HG03135 (cell line): ENCODE results near the gene TMEM270.
"Not testable (repeated sequence)": the region's sequence is repeated elsewhere in the genome, so short reads cannot be mapped to it uniquely, and the experiment has no call there.

ENCODE experiments used
- ATAC-seq: cut with Tn5 transposase; IDR thresholded peaks from one replicate; pipeline ENCODE4 v1.9.1; 2021; ENCODE audit warnings: mild to moderate bottlenecking, moderate library complexity; ENCODE audit not compliant: unreplicated experiment

The TMEM270 gene

DNA sequence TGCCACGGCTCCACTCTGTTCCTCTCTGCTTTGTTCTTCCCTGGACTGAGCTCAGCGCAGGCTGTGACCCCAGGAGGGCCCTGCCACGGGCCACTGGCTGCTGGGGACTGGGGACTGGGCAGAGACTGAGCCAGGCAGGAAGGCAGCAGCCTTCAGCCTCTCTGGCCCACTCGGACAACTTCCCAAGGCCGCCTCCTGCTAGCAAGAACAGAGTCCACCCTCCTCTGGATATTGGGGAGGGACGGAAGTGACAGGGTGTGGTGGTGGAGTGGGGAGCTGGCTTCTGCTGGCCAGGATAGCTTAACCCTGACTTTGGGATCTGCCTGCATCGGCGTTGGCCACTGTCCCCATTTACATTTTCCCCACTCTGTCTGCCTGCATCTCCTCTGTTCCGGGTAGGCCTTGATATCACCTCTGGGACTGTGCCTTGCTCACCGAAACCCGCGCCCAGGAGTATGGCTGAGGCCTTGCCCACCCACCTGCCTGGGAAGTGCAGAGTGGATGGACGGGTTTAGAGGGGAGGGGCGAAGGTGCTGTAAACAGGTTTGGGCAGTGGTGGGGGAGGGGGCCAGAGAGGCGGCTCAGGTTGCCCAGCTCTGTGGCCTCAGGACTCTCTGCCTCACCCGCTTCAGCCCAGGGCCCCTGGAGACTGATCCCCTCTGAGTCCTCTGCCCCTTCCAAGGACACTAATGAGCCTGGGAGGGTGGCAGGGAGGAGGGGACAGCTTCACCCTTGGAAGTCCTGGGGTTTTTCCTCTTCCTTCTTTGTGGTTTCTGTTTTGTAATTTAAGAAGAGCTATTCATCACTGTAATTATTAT is 28.9 kb upstream of the TMEM270 start:
- ATAC-seq: no peak

DNA sequence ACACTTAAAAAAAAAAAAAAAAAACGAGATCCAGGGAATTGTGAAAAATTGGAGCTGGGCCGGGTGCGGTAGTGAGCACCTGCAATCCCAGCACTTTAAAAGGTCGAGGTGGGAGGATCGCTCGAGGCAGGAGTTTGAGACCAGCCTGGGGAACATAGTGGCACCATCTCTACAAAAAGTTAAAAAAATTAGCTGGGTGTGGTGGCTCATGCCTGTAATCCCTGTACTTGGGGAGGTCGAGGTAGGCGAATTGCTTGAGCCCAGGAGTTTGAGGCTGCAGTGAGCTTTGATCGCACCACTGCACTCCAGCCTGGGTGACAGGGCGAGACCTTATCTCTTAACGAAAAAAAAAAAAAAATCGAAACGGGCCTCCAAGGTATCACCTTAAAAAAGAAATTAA is 28.2 kb upstream of the TMEM270 start:
- ATAC-seq: no peak

DNA sequence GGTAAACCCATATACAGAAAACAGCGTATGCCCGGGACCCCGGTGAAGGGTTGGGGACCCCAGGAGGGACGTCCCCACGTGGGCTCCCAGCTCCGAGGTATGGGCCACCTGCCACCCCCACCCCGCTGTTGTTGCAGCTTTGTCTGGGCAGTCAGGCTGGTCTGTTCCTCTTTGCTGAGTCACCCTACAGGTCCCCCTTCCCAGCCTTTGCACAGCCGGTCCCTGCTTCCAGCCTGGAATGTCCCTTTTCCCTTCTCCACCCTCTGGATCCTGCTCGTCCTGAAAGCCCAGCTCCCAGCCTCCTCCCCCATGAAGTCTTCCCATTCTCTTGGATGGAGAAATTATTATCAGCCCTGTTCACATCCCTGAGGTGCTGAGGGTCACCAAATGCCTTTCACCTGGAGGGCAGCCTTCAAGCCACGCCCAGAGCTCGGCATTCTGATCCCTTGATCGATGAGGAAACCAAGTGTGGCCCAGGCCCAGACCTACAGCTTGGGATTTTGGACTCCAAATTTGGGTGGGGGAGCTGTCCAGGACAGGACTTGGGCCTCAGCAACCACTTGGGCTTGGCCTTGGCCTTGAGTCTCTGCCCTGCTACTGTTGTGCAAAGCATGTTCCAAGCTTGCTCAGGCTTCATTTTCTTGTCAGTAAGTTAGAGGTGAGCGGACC is 27.6 kb upstream of the TMEM270 start:
- no peak for ATAC-seq

DNA sequence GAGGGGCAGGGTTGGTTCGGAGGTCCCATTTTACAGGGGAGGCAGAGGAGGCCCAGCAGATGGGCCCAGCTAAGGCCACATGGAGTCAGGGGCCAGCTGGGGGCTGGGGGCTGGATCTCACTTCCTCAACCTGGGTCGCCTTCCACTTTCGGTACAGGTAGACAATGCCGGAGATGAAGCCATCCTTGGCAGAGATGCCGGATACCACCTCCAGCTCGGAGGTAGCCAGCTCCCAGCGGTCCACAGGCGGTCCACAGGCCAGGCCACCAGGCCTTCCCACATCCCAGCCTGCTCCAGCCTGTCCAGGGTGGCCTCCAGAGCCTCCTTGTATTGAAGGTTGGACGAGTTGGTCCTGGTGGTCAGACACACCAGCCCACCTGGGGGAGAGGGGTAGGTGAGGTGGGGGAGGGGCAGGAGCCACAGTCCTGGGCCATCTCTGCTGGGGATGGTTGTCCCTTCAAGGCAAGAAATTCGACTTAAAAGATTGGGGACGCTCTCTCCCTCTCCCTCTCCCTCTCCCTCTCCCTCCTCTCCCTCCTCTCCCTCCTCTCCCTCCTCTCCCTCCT is 26.2 kb upstream of the TMEM270 start:
- ATAC-seq: no peak

DNA sequence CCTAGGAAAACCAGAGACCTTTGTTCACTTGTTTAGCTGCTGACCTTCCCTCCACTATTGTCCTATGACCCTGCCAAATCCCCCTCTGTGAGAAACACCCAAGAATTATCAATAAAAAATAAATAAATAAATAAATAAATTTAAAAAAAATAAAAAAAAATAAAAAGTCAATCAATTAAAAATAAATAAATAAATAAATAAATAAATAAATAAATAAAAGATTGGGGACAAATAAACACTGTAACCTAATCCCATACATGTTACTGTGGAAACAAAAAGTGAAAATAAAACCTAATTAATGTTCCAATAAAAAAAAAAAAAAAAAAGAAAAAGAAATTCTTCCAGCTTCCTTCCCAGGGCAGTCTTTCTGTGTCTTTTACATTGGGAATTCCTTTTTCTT is 23.8 kb upstream of the TMEM270 start:
- ATAC-seq: not testable (repeated sequence)

DNA sequence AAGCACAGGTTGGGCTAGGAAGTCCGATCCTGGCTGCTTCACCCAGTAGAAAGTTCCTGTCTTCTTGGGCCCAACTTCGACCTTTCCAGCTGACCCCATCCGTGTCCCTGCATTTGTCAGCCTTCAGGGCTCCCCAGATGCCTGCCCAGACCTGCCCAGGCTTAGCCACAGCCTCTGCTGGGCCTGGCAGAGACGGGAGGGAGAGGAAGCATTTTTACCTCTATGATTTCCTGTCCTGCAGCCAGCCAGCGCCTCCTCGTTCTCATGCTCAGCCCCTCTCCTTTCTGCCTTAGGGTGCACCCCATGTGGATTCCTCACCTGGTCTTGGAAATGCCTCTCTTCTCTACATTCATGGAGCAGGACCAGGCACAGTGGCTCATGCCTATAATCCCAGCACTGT is 22.3 kb upstream of the TMEM270 start:
- no peak for ATAC-seq

DNA sequence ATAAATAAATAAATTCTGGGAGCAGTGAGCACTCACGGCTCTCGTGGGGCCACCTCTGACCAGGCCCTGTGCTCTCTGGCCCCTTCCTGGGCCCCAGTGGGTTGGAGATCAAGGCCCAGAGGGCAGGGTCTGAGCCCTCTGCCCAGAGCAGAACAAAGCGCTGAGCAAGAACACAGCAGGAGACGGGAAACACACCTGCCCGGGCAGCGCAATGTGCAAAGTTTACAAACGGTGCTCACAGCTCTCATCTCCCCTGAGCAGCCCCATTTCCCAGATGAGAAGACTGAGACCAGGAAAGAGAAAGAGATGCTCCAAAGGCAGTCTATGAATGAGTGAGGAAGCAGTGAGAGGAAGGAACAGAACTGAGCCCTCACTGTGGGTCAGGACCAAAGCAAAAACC is 21.7 kb upstream of the TMEM270 start:
- no peak for ATAC-seq

DNA sequence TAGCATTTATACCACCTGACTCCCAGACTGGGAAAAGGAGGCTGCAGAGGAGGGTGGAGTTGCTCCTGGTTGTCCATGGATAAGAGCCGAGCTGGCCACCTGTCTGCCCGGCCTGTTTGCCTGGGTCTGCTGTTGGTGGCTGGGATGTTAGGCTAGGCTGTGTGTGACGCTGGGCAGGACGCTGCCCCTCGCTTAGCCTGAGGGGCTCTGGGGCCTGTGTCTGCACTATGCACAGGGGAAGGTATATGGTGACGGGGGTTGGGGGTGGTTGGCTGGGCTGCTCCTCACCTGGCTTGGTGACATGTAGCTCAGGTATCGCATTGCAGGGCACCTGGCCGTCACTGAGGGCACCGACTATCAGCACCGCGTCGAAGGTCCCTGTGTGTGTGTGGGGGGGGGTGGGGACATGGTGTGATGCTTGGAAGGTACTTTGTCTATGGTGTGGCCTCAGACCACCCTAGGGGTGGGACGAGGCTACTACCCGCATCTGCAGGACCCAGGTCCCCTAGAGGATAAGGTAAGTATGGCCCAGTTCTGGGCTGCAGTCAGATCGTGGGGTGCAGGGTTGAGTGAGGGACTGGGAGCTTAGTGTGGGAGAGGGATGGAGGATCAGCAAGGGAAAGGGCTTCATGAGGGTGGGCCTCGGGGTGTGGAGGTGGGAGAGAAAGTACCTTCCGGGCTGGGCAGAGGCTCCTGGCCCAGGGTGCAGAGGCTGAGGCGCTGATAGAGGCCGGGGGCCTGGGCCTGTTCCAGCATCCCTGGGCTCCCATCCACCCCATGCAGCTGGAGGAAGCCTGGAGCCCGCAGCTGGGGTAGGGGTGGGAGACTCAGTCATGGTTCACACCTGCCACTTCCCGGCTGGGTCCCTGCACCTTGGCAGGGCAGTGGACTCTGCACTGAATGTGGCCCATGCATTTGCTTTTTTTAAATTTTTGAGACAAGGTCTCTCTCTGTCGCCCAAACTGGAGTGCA is 20.9 kb upstream of the TMEM270 start:
- no peak for ATAC-seq

DNA sequence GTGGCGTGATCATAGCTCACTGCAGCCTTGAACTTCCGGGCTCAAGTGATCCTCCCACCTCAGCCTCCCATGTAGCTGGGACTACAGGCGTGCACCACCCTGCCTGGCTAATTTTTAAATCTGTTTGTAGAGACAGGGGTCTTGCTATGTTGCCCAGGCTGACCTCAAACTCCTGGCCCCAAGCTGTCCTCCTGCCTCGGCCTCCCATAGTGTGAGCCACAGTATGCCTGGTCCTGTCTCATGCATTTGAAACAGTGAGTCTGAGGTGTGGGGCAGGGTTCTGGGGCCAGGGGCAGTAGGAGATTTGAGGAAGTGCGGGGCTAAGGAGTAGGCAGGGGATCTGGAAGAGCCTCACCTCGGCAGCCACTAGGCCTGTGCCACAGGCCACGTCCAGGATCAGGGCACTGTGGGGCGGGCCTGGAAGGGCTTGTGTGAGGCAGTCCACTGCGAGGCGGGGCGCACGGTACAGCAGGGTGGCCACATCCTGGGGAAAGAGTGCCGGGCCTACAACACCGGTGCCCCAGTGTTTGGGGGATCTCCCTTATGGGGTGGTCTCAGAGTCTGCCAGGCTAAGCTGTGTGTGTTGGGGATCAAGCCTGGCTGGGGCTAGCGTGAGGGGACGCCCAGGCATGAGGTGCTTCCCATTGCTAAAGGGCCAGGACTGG is 20.1 kb upstream of the TMEM270 start:
- ATAC-seq: no peak

DNA sequence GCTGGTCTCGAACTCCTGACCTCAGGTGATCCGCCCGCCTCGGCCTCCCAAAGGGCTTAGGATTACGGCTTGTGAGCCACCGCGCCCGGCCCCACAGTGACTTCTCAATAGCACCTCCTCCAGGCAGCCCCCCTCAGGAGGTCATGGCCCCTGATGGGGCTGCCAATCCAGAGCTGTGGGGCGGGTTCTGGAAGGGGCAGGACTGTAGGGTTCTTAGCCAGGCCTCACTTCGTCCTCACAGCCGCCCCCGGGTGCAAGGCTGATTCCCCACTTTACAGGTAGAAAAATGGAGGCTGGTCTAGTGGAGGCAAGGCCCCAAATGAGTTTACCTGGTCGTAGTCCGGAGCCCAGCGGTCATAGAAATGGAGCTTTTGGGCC is 19.3 kb upstream of the TMEM270 start:
- no peak for ATAC-seq

DNA sequence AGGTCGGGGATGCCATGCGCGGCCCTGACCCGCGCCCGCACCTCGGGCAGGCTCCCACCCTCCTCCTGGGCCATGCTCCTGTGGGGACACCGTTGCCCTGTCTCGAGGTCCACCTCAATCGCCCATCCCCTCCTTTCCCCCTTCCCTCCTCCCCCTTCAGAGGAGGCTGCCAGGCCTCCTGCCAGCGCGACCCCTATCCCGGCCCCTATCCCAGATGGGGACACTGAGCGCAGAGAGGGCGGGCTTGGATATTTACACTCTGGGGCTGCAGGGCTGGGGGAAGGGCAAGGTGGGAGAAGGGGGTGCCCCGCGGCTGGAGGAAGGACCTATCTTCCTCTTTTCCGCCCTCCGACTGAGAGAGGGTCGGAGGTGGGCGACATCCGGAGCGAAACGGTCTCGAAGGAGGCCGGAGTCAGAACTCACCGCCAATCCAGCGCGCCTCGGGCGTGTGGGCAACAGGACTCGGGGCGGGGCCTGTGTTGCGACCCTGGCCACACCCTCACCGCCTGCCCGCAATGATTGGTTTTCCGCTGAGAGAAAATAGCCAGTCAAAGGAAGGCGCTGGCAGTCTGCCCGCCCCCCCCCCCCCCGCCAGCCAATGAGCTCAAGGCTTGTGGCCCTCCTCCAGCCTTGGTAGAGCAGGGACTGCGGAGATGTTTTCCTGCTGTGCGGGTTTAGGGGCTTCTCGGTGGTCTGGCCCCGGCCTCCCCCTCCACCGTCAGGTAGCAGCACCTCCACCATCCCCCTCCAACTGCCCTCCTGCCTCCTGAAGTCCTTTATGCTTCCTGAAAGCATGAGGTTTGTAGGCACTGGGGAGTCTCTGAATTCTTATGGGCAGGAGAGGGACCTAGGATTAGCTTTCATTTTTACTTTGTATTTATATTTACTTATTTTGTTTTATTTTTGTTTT is 18.6 kb upstream of the TMEM270 start, which contains the start of gene METTL27:
TSS of gene METTL27 (minus strand) at position 450 of the 910 bp plus-strand sequence. CDS start at position 74, 376 bp downstream.
- peak; percentile 93 for ATAC-seq

DNA sequence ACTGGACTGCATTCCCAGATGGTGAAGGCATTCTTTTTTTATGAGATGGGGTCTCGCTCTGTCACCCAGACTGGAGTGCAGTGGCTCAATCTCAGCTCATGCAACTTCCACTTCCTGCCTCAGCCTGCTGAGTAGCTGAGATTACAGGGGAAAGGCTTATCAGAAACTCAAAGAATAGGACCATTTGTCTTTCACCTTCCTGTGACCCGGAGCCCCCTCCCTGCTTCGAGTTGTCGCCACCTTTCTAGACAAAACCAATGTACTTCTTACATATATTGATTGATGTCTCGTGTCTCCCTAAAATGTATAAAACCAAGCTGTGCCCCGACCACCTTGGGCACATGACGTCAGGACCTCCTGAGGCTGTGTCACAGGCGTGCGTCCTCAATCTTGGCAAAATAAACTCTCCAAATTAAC is 16.8 kb upstream of the TMEM270 start:
- no peak for ATAC-seq

DNA sequence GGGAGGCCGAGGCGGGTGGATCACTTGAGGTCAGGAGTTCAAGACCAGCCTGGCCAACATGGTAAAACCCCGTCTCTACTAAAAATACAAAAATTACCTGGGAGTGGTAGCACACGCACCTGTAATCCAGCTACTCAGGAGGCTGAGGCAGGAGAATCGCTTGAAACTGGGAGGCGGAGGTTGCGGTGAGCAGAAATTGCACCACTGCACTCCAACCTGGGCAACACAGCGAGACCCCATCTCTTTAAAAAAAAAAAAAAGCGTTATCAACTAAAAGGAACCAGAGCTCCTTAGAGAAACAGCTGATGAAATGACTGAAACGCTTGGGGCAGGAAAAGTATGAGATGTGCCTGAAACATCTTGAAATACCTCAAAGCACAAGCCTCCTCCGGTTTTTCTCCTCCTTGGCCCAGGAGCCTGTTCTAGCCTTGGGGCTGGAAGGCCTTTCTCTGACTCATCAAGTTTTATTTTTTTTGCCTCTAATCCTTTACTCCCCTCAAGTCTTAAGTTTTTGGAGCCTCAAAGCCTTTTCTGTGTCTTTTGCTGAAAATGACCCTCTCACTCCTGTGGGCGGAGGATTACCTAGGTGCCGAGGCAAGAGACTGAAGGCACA is 16.0 kb upstream of the TMEM270 start:
- ATAC-seq: no peak

DNA sequence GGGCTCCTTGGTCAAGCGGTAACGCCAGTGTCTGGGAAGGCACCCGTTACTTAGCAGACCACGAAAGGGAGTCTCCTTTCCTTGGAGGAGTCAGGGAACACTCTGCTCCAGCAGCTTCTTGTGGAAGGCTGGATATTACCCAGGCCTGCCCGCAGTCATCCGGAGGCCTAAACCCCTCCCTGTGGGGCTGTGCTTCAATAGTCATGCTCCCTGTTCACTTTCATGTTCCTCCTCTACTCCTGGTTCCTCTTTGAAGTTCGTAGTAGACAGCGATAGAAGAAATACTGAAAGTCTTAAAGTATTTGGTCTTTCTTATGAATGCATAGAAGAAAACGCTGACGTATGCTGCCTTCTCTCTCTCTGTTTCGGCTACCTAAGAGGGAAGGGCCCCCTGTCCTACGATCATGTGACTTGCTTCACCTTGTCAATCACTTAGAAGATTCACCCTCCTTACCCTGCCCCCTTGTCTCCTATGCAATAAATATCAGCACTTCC is 15.2 kb upstream of the TMEM270 start:
- not testable (repeated sequence) for ATAC-seq

DNA sequence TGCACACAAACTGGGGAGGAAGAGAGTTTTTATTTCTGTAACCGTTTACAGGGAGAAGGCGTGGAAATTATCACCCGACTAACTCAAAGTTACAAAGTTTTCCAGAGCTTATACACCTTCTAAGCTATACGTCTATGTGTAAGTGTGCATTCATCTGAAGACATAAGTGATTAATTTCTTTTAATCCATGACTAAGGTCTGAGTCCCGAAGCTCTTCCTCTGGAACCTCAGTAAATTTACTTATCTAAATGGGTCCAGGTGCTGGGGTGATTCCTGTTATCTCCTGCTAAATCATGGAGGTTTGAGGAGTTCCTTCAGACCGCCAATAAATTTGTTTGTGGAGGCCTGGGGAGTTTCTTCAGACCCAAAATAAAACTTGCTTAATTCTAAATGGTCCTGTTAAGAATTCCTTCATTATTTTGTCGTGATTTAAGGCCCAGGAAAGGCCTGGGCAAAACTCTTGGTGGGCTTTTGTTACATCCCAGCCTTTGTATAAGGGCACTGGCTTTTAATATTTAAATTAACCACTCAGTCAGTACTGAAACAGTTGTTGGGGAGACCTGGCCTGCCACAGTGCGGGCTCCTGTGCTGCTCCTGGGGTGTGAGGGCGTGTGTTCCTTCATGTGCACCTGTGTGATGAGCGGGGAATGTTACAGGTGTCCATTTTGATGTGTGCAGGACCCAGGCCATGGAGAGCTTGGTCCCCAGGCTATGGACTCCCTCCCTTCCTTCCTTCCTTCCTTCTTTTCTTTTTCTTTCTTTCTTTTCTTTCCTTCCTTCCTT is 12.8 kb upstream of the TMEM270 start:
- no peak for ATAC-seq

DNA sequence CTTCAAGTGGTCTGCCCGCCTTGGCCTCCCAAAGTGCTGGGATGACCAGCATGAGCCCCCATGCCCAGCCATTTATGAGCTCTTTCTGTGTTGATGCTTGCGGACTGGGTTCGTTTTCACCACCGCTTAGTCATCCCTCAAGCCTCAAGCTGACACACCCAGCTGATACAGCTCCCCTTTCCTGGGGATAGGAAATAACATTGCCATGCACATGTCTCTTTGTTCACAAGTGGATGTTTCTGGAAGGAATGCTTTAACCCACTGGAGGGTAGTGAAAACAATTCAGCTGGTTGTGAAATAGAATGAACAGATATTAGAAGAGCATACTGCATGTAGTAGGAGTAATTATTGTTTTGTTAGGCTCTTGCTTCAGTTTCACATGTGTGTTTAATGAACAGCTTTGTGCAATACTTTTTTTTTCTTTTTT is 10.2 kb upstream of the TMEM270 start:
- no peak for ATAC-seq

DNA sequence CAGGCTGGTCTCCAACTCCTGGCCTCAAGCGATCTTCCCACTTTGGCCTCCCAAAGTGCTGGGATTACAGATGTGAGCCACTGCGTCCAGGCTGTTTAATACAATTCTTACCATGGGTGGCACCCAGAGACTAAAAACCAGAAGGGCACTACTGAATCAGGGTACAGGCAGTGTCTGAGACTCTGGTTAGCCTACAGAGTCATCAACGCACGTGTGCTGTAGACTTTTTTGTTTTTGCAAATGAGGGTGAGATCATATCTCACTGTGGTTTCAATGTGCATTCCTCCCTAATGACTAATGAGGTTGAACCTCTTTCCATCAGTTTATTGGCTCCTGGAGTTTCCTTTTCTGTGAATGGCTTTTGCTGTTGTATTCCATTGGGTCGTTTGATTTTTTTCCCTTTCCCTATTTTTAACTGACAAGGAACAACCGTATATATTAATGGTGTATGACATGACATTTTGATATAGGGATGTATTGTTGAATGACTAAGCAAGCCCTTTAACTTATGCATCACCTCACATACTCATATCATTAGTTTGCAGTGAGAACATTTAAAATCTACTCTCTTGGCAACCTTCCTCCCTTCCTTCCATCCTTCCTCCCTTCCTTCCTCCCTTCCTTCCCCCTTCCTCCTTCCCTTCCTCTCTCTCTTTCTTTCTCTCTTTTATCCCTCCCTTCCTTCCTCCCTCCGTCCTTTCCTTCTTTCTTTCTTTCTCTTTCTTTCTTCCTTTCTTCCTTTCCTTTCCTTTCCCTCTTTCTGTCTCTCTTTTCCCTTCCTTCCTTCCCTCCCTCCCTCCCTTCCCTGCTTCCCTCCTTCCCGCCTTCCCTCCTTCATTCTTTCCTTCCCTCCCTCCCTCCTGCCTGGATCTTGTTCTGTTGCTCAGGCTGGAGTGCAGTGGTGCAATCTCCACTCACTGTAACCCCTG is 9.3 kb upstream of the TMEM270 start:
- ATAC-seq: peak; percentile 79
